A549 (cell line): ENCODE measurements around the gene AKIRIN1.

Source experiments
- CEBPB ChIP-seq, 2 experiments: fragments of >200 bp in 1 of 2; sonication (Bioruptor Twin) in 1 of 2; formaldehyde crosslinking in 1 of 2; IDR thresholded peaks; 2 replicates each; pipeline ENCODE4 v1.6.1; 2012 to 2016
- ESRRA ChIP-seq: fragments of 150-350 bp; IDR thresholded peaks from 2 replicates; pipeline ENCODE4 v1.6.1; 2014; ENCODE audit warnings: mild to moderate bottlenecking, low read length, borderline replicate concordance
- HEYL ChIP-seq: fragments of 250-450 bp; sonication (Bioruptor Pico); IDR thresholded peaks from 2 replicates; pipeline ENCODE4 v1.8.0; 2021; ENCODE audit warnings: mild to moderate bottlenecking, moderate library complexity
- JUNB ChIP-seq: fragments of >200 bp; sonication (Bioruptor Twin); formaldehyde crosslinking; IDR thresholded peaks from 2 replicates; pipeline ENCODE4 v1.6.1; 2016
- PHF8 ChIP-seq: fragments of 200-600 bp; sonication (generic); IDR thresholded peaks from 2 replicates; pipeline ENCODE4 v1.6.1; 2016; ENCODE audit warnings: low read depth, mild to moderate bottlenecking, antibody characterized with exemption, moderate library complexity, borderline replicate concordance
- POLR2A ChIP-seq: IDR thresholded peaks from 2 replicates; pipeline ENCODE4 v1.6.1; 2012; ENCODE audit warnings: mild to moderate bottlenecking, low read length
- POLR2AphosphoS2 ChIP-seq: conservative IDR thresholded peaks from 2 replicates; pipeline ENCODE4 v1.6.1; 2012; ENCODE audit warnings: low read length, improper control_type of control experiment, inconsistent platforms
- RFX5 ChIP-seq: fragments of 450-650 bp; IDR thresholded peaks from 2 replicates; pipeline ENCODE4 v1.7.1; 2014; ENCODE audit warnings: antibody characterized with exemption, mild to moderate bottlenecking, moderate library complexity
- RNF2 ChIP-seq: fragments of 200-600 bp; sonication (generic); IDR thresholded peaks from 2 replicates; pipeline ENCODE4 v1.6.1; 2016; ENCODE audit warnings: low read depth, mild to moderate bottlenecking, antibody characterized with exemption, moderate library complexity, borderline replicate concordance
- SMC3 ChIP-seq: fragments of >200 bp; sonication (Bioruptor Twin); formaldehyde crosslinking; IDR thresholded peaks from 3 replicates; pipeline ENCODE4 v1.6.1; 2018; ENCODE audit warnings: inconsistent platforms
- ZFP36 ChIP-seq: fragments of 450-650 bp; IDR thresholded peaks from 2 replicates; pipeline ENCODE4 v1.6.1; 2014; ENCODE audit warnings: borderline replicate concordance; ENCODE audit not compliant: partially characterized antibody
- TF ChIP-seq, protein P1 (sequence below): fragments of >200 bp; sonication (Bioruptor Twin); formaldehyde crosslinking; IDR thresholded peaks from 3 replicates; pipeline ENCODE4 v1.5.1; 2016

DNA sequence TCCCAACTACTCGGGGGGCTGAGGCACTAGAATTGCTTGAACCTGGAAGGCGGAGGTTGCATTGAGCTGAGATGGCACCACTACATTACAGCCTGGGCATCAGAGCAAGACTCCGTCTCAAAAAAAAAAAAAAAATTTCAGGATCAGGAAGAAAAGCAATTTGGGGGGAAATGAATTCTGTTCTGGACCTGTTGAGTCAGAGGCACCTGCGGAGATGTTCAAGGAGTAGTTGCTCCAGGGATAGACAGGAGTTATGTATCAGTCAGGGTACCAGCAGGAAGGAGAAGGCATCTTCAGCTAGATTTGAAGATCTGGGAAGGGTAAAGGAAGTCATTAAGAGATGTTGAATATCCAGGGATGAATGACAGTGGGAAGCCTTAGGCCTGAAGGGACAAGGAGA, 46.5 kb upstream of the AKIRIN1 start:
- TF ChIP-seq PHF8 (no peak), JUNB (no peak), POLR2AphosphoS2 (no peak), CEBPB (IDR thresholded peaks at IDR 0.05) (no peak), ZFP36 (no peak), HEYL (CRISPR knock-in tag) (no peak), POLR2A (no peak), ESRRA (no peak), RNF2 (no peak), SMC3 (no peak), RFX5 (no peak)
- TF ChIP-seq, protein P1, sequence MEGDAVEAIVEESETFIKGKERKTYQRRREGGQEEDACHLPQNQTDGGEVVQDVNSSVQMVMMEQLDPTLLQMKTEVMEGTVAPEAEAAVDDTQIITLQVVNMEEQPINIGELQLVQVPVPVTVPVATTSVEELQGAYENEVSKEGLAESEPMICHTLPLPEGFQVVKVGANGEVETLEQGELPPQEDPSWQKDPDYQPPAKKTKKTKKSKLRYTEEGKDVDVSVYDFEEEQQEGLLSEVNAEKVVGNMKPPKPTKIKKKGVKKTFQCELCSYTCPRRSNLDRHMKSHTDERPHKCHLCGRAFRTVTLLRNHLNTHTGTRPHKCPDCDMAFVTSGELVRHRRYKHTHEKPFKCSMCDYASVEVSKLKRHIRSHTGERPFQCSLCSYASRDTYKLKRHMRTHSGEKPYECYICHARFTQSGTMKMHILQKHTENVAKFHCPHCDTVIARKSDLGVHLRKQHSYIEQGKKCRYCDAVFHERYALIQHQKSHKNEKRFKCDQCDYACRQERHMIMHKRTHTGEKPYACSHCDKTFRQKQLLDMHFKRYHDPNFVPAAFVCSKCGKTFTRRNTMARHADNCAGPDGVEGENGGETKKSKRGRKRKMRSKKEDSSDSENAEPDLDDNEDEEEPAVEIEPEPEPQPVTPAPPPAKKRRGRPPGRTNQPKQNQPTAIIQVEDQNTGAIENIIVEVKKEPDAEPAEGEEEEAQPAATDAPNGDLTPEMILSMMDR, result no peak
